K562 (cell line): Measurements from ENCODE around the gene TMSB15C.

Experiments used
- CBFB ChIP-seq: sonication (generic); formaldehyde crosslinking; IDR thresholded peaks from 2 replicates; pipeline ENCODE4 v1.4.0; 2020; ENCODE audit warnings: mild to moderate bottlenecking, missing genetic modification reagents
- DDX20 ChIP-seq: fragments of 450-650 bp; IDR thresholded peaks from 2 replicates; pipeline ENCODE4 v1.6.1; 2016; ENCODE audit warnings: missing genetic modification characterization, low read depth, mild to moderate bottlenecking, missing compliant biosample characterization, moderate library complexity
- GATAD2A ChIP-seq: fragments of 450-650 bp; IDR thresholded peaks from 2 replicates; pipeline ENCODE4 v1.6.1; 2017
- MAFK ChIP-seq: IDR thresholded peaks from 2 replicates; pipeline ENCODE4 v1.6.1; 2011; ENCODE audit warnings: low read length, improper control_type of control experiment
- MTA3 ChIP-seq: fragments of 450-650 bp; formaldehyde crosslinking; IDR thresholded peaks from 2 replicates; pipeline ENCODE4 v1.6.1; 2017; ENCODE audit warnings: mild to moderate bottlenecking, borderline replicate concordance
- MXI1 ChIP-seq: IDR thresholded peaks from 2 replicates; pipeline ENCODE4 v1.6.1; 2011; ENCODE audit warnings: low read depth, mild to moderate bottlenecking, improper control_type of control experiment, low read length
- POLR2AphosphoS2 ChIP-seq: IDR thresholded peaks from 2 replicates; pipeline ENCODE4 v1.6.1; 2012; ENCODE audit warnings: low read length, improper control_type of control experiment
- RAD21 ChIP-seq, 2 experiments: fragments of 250-450 bp in 1 of 2; fragments of 450-650 bp in 1 of 2; sonication (Bioruptor Pico) in 1 of 2; formaldehyde crosslinking in 1 of 2; IDR thresholded peaks in 1 of 2; conservative IDR thresholded peaks in 1 of 2; 2 replicates each; pipeline versions ENCODE4 v1.4.0 to v1.8.0; 2020 to 2022; ENCODE audit warnings: mild to moderate bottlenecking in 2 of 2, moderate library complexity in 1 of 2
- TCF3 ChIP-seq: sonication (generic); formaldehyde crosslinking; IDR thresholded peaks from 2 replicates; pipeline ENCODE4 v1.4.0; 2020; ENCODE audit warnings: mild to moderate bottlenecking, missing genetic modification reagents
- U2AF2 ChIP-seq: fragments of 200-400 bp; formaldehyde crosslinking; optimal IDR thresholded peaks from 2 replicates; pipeline ENCODE3; 2017; ENCODE audit warnings: low read depth, mild to moderate bottlenecking, low read length
- ZBED1 ChIP-seq: IDR thresholded peaks from 2 replicates; pipeline ENCODE4 v1.6.1; 2014
- TF ChIP-seq, protein P1 (sequence below), 2 experiments: IDR thresholded peaks; 2 replicates each; pipeline ENCODE4 v1.6.1; 2012; ENCODE audit warnings: improper control_type of control experiment in 2 of 2, low read depth in 2 of 2, low read length in 2 of 2, borderline replicate concordance in 1 of 2
- TF ChIP-seq, protein P2 (sequence below), 2 experiments: fragments of 450-650 bp; IDR thresholded peaks; 2 replicates each; pipeline ENCODE4 v1.6.1; 2016

DNA sequence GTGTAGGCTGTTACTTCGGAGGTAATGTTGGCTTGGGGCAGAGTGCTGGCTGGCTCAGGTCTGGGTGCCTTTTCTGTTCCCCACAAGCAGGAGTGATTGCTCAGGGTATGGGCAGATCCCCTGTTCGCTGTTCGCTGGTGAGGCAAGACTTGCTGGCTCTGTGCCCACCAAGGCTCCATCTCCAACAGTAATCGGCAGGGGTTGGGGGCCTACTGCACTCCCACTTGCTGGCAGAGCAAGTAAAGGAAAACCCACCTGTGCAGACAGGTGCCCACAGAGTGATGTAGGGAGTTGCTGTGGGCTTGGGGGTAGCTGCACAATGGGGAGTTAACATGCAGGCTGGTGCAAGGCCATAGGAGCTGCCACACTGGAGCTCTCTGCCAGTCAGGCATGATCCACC, 8.0 kb upstream of the TMSB15C start:
- TF ChIP-seq, protein P1, sequence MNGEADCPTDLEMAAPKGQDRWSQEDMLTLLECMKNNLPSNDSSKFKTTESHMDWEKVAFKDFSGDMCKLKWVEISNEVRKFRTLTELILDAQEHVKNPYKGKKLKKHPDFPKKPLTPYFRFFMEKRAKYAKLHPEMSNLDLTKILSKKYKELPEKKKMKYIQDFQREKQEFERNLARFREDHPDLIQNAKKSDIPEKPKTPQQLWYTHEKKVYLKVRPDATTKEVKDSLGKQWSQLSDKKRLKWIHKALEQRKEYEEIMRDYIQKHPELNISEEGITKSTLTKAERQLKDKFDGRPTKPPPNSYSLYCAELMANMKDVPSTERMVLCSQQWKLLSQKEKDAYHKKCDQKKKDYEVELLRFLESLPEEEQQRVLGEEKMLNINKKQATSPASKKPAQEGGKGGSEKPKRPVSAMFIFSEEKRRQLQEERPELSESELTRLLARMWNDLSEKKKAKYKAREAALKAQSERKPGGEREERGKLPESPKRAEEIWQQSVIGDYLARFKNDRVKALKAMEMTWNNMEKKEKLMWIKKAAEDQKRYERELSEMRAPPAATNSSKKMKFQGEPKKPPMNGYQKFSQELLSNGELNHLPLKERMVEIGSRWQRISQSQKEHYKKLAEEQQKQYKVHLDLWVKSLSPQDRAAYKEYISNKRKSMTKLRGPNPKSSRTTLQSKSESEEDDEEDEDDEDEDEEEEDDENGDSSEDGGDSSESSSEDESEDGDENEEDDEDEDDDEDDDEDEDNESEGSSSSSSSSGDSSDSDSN (IDR thresholded peaks at IDR 0.05; ENCODE audit: borderline replicate concordance in 1 of 2, low read depth in 2 of 2, low read length in 2 of 2): no peak
- TF ChIP-seq GATAD2A: no peak
- no peak for TF ChIP-seq CBFB
- no peak for TF ChIP-seq ZBED1
- no peak for TF ChIP-seq MXI1
- TF ChIP-seq, protein P2, sequence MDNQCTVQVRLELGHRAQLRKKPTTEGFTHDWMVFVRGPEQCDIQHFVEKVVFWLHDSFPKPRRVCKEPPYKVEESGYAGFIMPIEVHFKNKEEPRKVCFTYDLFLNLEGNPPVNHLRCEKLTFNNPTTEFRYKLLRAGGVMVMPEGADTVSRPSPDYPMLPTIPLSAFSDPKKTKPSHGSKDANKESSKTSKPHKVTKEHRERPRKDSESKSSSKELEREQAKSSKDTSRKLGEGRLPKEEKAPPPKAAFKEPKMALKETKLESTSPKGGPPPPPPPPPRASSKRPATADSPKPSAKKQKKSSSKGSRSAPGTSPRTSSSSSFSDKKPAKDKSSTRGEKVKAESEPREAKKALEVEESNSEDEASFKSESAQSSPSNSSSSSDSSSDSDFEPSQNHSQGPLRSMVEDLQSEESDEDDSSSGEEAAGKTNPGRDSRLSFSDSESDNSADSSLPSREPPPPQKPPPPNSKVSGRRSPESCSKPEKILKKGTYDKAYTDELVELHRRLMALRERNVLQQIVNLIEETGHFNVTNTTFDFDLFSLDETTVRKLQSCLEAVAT (IDR thresholded peaks at IDR 0.05): no peak
- TF ChIP-seq TCF3 (CRISPR knock-in tag): no peak
- TF ChIP-seq POLR2AphosphoS2: no peak
- TF ChIP-seq RAD21 (CRISPR knock-in tag; conservative IDR thresholded peaks at IDR 0.05 in 1 of 2, IDR thresholded peaks at IDR 0.05 in 1 of 2): no peak
- TF ChIP-seq MTA3: no peak
- no peak for TF ChIP-seq MAFK
- TF ChIP-seq DDX20 (tag): no peak
- TF ChIP-seq U2AF2: no peak
